ENCODE measurements around the gene DBX1. TPM values are rescaled to one million over a fixed set of nuclear protein-coding genes. Genes with fewer than 3 reads are reported as not detected.
"Not testable (repeated sequence)": the region's sequence is repeated elsewhere in the genome, so short reads cannot be mapped to it uniquely, and the experiment has no call there.

Gene DBX1
- total RNA-seq, 3 donors from 2014 or later (not counting 1 experiment from before 2014, with no cell fraction given): not detected

- H3K9me3 ChIP-seq (ENCODE audit: control insufficient read depth, insufficient read depth, low read length): no peaks in the 10 kb centered on the region
- H3K27ac ChIP-seq (ENCODE audit: low read length): no peak overlapping the region
- TF ChIP-seq CTCF (IDR thresholded peaks at IDR 0.05): no peak
- peaks cover 33% of the 10 kb centered on the region for H3K27me3 ChIP-seq (ENCODE audit: control insufficient read depth, insufficient read depth, low read length)
- Mint-ChIP-seq H3K4me1 (no peaks in the 10 kb centered on the region), H3K4me3 (no peak overlapping the region), H3K9me3 (no peaks in the 10 kb centered on the region), H3K27ac (no peak overlapping the region), H3K27me3 (ENCODE audit: low read depth in 2 of 2) (peaks cover 40 to 54% of the 10 kb centered on the region in 2 donors), H3K36me3 (no peaks in the 10 kb centered on the region)
- ATAC-seq (no peak), DNase-seq (no peak)
- no peak overlapping the region for H3K4me3 ChIP-seq (ENCODE audit: low read length)
- H3K4me1 ChIP-seq (ENCODE audit: control insufficient read depth, insufficient read depth, low read length): no peaks in the 10 kb centered on the region
- intact Hi-C loops (cut with micrococcal nuclease): no loop called here
- no peaks in the 10 kb centered on the region for H3K36me3 ChIP-seq (ENCODE audit: control insufficient read depth, insufficient read depth, low read length)
These were observed 45.5 kb upstream of the DBX1 start for GRCh38 chr11:20205807-20206206.

- Histone ChIP-seq H3K4me1 (ENCODE audit: control insufficient read depth, insufficient read depth, low read length) (no peaks in the 10 kb centered on the region), H3K27ac (ENCODE audit: low read length) (no peak overlapping the region), H3K27me3 (ENCODE audit: control insufficient read depth, insufficient read depth, low read length) (peaks cover 33% of the 10 kb centered on the region), H3K36me3 (ENCODE audit: control insufficient read depth, insufficient read depth, low read length) (no peaks in the 10 kb centered on the region), H3K4me3 (ENCODE audit: low read length) (no peak overlapping the region), H3K9me3 (ENCODE audit: control insufficient read depth, insufficient read depth, low read length) (no peaks in the 10 kb centered on the region)
- no peak for DNase-seq
- no peaks in the 10 kb centered on the region for H3K4me1 Mint-ChIP-seq
- intact Hi-C loops (cut with micrococcal nuclease): no loop called here
- H3K27me3 Mint-ChIP-seq (ENCODE audit: low read depth in 2 of 2): peaks cover 38 to 47% of the 10 kb centered on the region in 2 donors
- no peak overlapping the region for H3K4me3 Mint-ChIP-seq
- H3K36me3 Mint-ChIP-seq: no peaks in the 10 kb centered on the region
- H3K9me3 Mint-ChIP-seq: no peaks in the 10 kb centered on the region
- no peak overlapping the region for H3K27ac Mint-ChIP-seq
- no peak for ATAC-seq
- no peak for TF ChIP-seq CTCF (IDR thresholded peaks at IDR 0.05)
These were observed 44.4 kb upstream of the DBX1 start for GRCh38 chr11:20204681-20205080.

GRCh38 chr11:20203831-20204230 lies 43.6 kb upstream of the DBX1 start:
- no peak for TF ChIP-seq CTCF (IDR thresholded peaks at IDR 0.05)
- no peaks in the 10 kb centered on the region for H3K9me3 Mint-ChIP-seq
- Histone ChIP-seq H3K27me3 (ENCODE audit: control insufficient read depth, insufficient read depth, low read length) (peaks cover 28% of the 10 kb centered on the region), H3K9me3 (ENCODE audit: control insufficient read depth, insufficient read depth, low read length) (no peaks in the 10 kb centered on the region), H3K4me3 (ENCODE audit: low read length) (no peak overlapping the region), H3K27ac (ENCODE audit: low read length) (no peak overlapping the region), H3K36me3 (ENCODE audit: control insufficient read depth, insufficient read depth, low read length) (no peaks in the 10 kb centered on the region), H3K4me1 (ENCODE audit: control insufficient read depth, insufficient read depth, low read length) (no peaks in the 10 kb centered on the region)
- H3K4me3 Mint-ChIP-seq: no peak overlapping the region
- H3K27me3 Mint-ChIP-seq (ENCODE audit: low read depth in 2 of 2): peaks cover 34 to 38% of the 10 kb centered on the region in 2 donors
- no peak overlapping the region for H3K27ac Mint-ChIP-seq
- intact Hi-C loops (cut with micrococcal nuclease): no loop called here
- no peaks in the 10 kb centered on the region for H3K36me3 Mint-ChIP-seq
- ATAC-seq (no peak), DNase-seq (no peak)
- H3K4me1 Mint-ChIP-seq: no peaks in the 10 kb centered on the region

- H3K4me1 Mint-ChIP-seq: no peaks in the 10 kb centered on the region
- intact Hi-C loops (cut with micrococcal nuclease): no loop called here
- WGBS (ENCODE audit: insufficient coverage): 33% methylated on average over 1 of the region's 2 CpGs
- no peak overlapping the region for H3K27ac Mint-ChIP-seq
- H3K36me3 Mint-ChIP-seq: no peaks in the 10 kb centered on the region
- Histone ChIP-seq H3K4me3 (ENCODE audit: low read length) (no peak overlapping the region), H3K9me3 (ENCODE audit: control insufficient read depth, insufficient read depth, low read length) (no peaks in the 10 kb centered on the region), H3K27ac (ENCODE audit: low read length) (no peak overlapping the region), H3K4me1 (ENCODE audit: control insufficient read depth, insufficient read depth, low read length) (no peaks in the 10 kb centered on the region), H3K36me3 (ENCODE audit: control insufficient read depth, insufficient read depth, low read length) (no peaks in the 10 kb centered on the region), H3K27me3 (ENCODE audit: control insufficient read depth, insufficient read depth, low read length) (peaks cover 8% of the 10 kb centered on the region)
- DNase-seq: no peak
- H3K27me3 Mint-ChIP-seq (ENCODE audit: low read depth in 2 of 2): peaks cover 18 to 33% of the 10 kb centered on the region in 2 donors
- no peak for ATAC-seq
- H3K4me3 Mint-ChIP-seq: no peak overlapping the region
- TF ChIP-seq CTCF (IDR thresholded peaks at IDR 0.05): no peak
- H3K9me3 Mint-ChIP-seq: no peaks in the 10 kb centered on the region
These were observed 41.0 kb upstream of the DBX1 start for GRCh38 chr11:20201231-20201630.

GRCh38 chr11:20200331-20200955 lies 40.2 kb upstream of the DBX1 start:
- H3K4me1 ChIP-seq (ENCODE audit: control insufficient read depth, insufficient read depth, low read length); H3K27ac Mint-ChIP-seq; H3K4me3 ChIP-seq (ENCODE audit: low read length); DNase-seq; H3K36me3 ChIP-seq (ENCODE audit: control insufficient read depth, insufficient read depth, low read length); ATAC-seq; H3K4me3 Mint-ChIP-seq; intact Hi-C loops (cut with micrococcal nuclease); H3K36me3 Mint-ChIP-seq; H3K9me3 Mint-ChIP-seq; H3K4me1 Mint-ChIP-seq; H3K27ac ChIP-seq (ENCODE audit: low read length); H3K9me3 ChIP-seq (ENCODE audit: control insufficient read depth, insufficient read depth, low read length); H3K27me3 ChIP-seq (ENCODE audit: control insufficient read depth, insufficient read depth, low read length): not testable (repeated sequence)
- 45% methylated on average over 5 of the region's 5 CpGs for WGBS (ENCODE audit: insufficient coverage)
- H3K27me3 Mint-ChIP-seq (ENCODE audit: low read depth in 2 of 2): peaks cover 18 to 32% of the 10 kb centered on the region in 2 donors
